GM18499 (cell line): ENCODE data around the gene MGAT1.

Experiments
- ATAC-seq: cut with Tn5 transposase; IDR thresholded peaks from one replicate; pipeline ENCODE4 v1.9.1; 2021; ENCODE audit warnings: moderate number of reproducible peaks; ENCODE audit not compliant: insufficient read depth, unreplicated experiment

Gene MGAT1

GRCh38 chr5:180807654-180808414, 5.2 kb upstream of the MGAT1 start:
- ATAC-seq, result no peak

GRCh38 chr5:180807046-180807445, 4.4 kb upstream of the MGAT1 start:
- no peak for ATAC-seq

GRCh38 chr5:180806351-180807011, 3.9 kb upstream of the MGAT1 start:
- no peak for ATAC-seq

- no peak for ATAC-seq
Observed at GRCh38 chr5:180804129-180804618, 1.6 kb upstream of the MGAT1 start.

- peak; percentile 54 for ATAC-seq
Observed at GRCh38 chr5:180803181-180804128, 849 bp upstream of the MGAT1 start.

- ATAC-seq, result no peak
Observed at GRCh38 chr5:180801596-180802324, 846 bp downstream of the MGAT1 start.

GRCh38 chr5:180799902-180800801, 2.5 kb downstream of the MGAT1 start:
- no peak for ATAC-seq

- ATAC-seq, result no peak
Observed at GRCh38 chr5:180799194-180799593, 3.4 kb downstream of the MGAT1 start.

GRCh38 chr5:180798193-180798592, 4.4 kb downstream of the MGAT1 start:
- no peak for ATAC-seq

- ATAC-seq, result no peak
Observed at GRCh38 chr5:180797256-180798192, 5.1 kb downstream of the MGAT1 start.

- ATAC-seq, result no peak
Observed at GRCh38 chr5:180795771-180796313, 6.8 kb downstream of the MGAT1 start.

- no peak for ATAC-seq
Observed at GRCh38 chr5:180792965-180793287, 9.7 kb downstream of the MGAT1 start.

GRCh38 chr5:180792287-180792964, 10.2 kb downstream of the MGAT1 start:
- ATAC-seq, result no peak

- ATAC-seq, result no peak
Observed at GRCh38 chr5:180791611-180792213, 10.9 kb downstream of the MGAT1 start.

- ATAC-seq, result no peak
Observed at GRCh38 chr5:180790524-180790923, 12.1 kb downstream of the MGAT1 start.

- no peak for ATAC-seq
Observed at GRCh38 chr5:180790020-180790419, 12.6 kb downstream of the MGAT1 start.
